H7 (cell line): Measurements from ENCODE around the gene MAPK1. TPM values are rescaled to one million over a fixed set of nuclear protein-coding genes. Genes with fewer than 3 reads are reported as not detected.

Experiments used
- DNase-seq: peaks from one replicate; pipeline ENCODE4 v3.0.0; 2012
- H3K27me3 ChIP-seq: 2 replicates; pipeline ENCODE4 v1.6.0; 2011; ENCODE audit warnings: mild to moderate bottlenecking, low read length; ENCODE audit not compliant: control insufficient read depth, insufficient read depth
- H3K36me3 ChIP-seq: replicated peaks from 2 replicates; pipeline ENCODE4 v1.5.1; 2011; ENCODE audit warnings: low read length; ENCODE audit not compliant: control insufficient read depth, insufficient read depth
- H3K4me3 ChIP-seq: 2 replicates; pipeline ENCODE4 v1.5.1; 2011; ENCODE audit warnings: low read depth, mild to moderate bottlenecking, control low read depth, low read length, moderate library complexity; ENCODE audit not compliant: insufficient read depth
- total RNA-seq: library from RNA; depleted of rRNA; stranded (reverse); fragments of >200 nt; shearing (Covaris generic); gene quantifications from 2 replicates; pipeline ENCODE4 v1.2.3, GENCODE V29; 2014

The MAPK1 gene
- total RNA-seq, 1 experiment from 2014 or later = 54.5 TPM

GRCh38 chr22:21779444-21779843 is 88.0 kb downstream of the MAPK1 start:
- no peaks in the 10 kb centered on the region for H3K27me3 ChIP-seq
- no peak for DNase-seq
- H3K4me3 ChIP-seq = no peak overlapping the region
- H3K36me3 ChIP-seq = peaks cover 2% of the 10 kb centered on the region

GRCh38 chr22:21778705-21779363 is 88.6 kb downstream of the MAPK1 start:
- Histone ChIP-seq H3K27me3 (no peaks in the 10 kb centered on the region), H3K4me3 (no peak overlapping the region), H3K36me3 (peaks cover 2% of the 10 kb centered on the region)
- DNase-seq = no peak

- no peak for DNase-seq
- no peaks in the 10 kb centered on the region for H3K27me3 ChIP-seq
- H3K4me3 ChIP-seq = no peak overlapping the region
- H3K36me3 ChIP-seq = peaks cover 30% of the 10 kb centered on the region
Measured at GRCh38 chr22:21771631-21771976, 95.8 kb downstream of the MAPK1 start.

- H3K27me3 ChIP-seq = no peaks in the 10 kb centered on the region
- no peak for DNase-seq
- H3K4me3 ChIP-seq = no peak overlapping the region
- H3K36me3 ChIP-seq = peaks cover 50% of the 10 kb centered on the region
Measured at GRCh38 chr22:21768435-21768834, 99.0 kb downstream of the MAPK1 start.

- H3K36me3 ChIP-seq = peaks cover 46% of the 10 kb centered on the region
- H3K4me3 ChIP-seq = no peak overlapping the region
- H3K27me3 ChIP-seq = no peaks in the 10 kb centered on the region
- no peak for DNase-seq
Measured at GRCh38 chr22:21766691-21767462, 100.6 kb downstream of the MAPK1 start.

- H3K4me3 ChIP-seq = no peak overlapping the region
- peaks cover 45% of the 10 kb centered on the region for H3K36me3 ChIP-seq
- DNase-seq = no peak
- no peaks in the 10 kb centered on the region for H3K27me3 ChIP-seq
Measured at GRCh38 chr22:21765909-21766529, 101.4 kb downstream of the MAPK1 start.

- Histone ChIP-seq H3K4me3 (no peak overlapping the region), H3K36me3 (peaks cover 43% of the 10 kb centered on the region), H3K27me3 (no peaks in the 10 kb centered on the region)
- DNase-seq = no peak
Measured at GRCh38 chr22:21764038-21764804, 103.2 kb downstream of the MAPK1 start.

GRCh38 chr22:21762712-21763581 is 104.5 kb downstream of the MAPK1 start:
- Histone ChIP-seq H3K27me3 (no peaks in the 10 kb centered on the region), H3K36me3 (peaks cover 35% of the 10 kb centered on the region), H3K4me3 (no peak overlapping the region)
- DNase-seq = peak; percentile 11

- Histone ChIP-seq H3K4me3 (no peak overlapping the region), H3K27me3 (no peaks in the 10 kb centered on the region), H3K36me3 (peaks cover 30% of the 10 kb centered on the region)
- peak; percentile 13 for DNase-seq
Measured at GRCh38 chr22:21761994-21762680, 105.3 kb downstream of the MAPK1 start.

- DNase-seq = no peak
- Histone ChIP-seq H3K36me3 (peaks cover 23% of the 10 kb centered on the region), H3K4me3 (no peak overlapping the region), H3K27me3 (no peaks in the 10 kb centered on the region)
Measured at GRCh38 chr22:21761086-21761485, 106.4 kb downstream of the MAPK1 start.

GRCh38 chr22:21760640-21761039 is 106.8 kb downstream of the MAPK1 start:
- peaks cover 22% of the 10 kb centered on the region for H3K36me3 ChIP-seq

GRCh38 chr22:21759646-21760376 is 107.6 kb downstream of the MAPK1 start:
- no peak for DNase-seq
- Histone ChIP-seq H3K4me3 (no peak overlapping the region), H3K36me3 (peaks cover 19% of the 10 kb centered on the region), H3K27me3 (no peaks in the 10 kb centered on the region)

More at GRCh38 chr22:21760640-21761039, 106.8 kb downstream of the MAPK1 start:
- Histone ChIP-seq H3K4me3 (no peak overlapping the region), H3K27me3 (no peaks in the 10 kb centered on the region)
- no peak for DNase-seq

- H3K4me3 ChIP-seq = no peak overlapping the region
- H3K27me3 ChIP-seq = no peaks in the 10 kb centered on the region
- no peak for DNase-seq
- peaks cover 13% of the 10 kb centered on the region for H3K36me3 ChIP-seq
Measured at GRCh38 chr22:21759093-21759492, 108.4 kb downstream of the MAPK1 start.
